Cerebellar cortex (tissue), 1 donor: ENCODE data around the gene GRIK3.
A peak's percentile ranks its signal among the peaks of the same experiment; 100 is the strongest.
"Not testable (repeated sequence)": the region's sequence is repeated elsewhere in the genome, so short reads cannot be mapped to it uniquely, and the experiment has no call there.

Experiments used
- DNase-seq: peaks from one replicate; pipeline ENCODE4 v3.0.0-alpha.2; 2015; ENCODE audit warnings: low spot score

Gene GRIK3

DNA sequence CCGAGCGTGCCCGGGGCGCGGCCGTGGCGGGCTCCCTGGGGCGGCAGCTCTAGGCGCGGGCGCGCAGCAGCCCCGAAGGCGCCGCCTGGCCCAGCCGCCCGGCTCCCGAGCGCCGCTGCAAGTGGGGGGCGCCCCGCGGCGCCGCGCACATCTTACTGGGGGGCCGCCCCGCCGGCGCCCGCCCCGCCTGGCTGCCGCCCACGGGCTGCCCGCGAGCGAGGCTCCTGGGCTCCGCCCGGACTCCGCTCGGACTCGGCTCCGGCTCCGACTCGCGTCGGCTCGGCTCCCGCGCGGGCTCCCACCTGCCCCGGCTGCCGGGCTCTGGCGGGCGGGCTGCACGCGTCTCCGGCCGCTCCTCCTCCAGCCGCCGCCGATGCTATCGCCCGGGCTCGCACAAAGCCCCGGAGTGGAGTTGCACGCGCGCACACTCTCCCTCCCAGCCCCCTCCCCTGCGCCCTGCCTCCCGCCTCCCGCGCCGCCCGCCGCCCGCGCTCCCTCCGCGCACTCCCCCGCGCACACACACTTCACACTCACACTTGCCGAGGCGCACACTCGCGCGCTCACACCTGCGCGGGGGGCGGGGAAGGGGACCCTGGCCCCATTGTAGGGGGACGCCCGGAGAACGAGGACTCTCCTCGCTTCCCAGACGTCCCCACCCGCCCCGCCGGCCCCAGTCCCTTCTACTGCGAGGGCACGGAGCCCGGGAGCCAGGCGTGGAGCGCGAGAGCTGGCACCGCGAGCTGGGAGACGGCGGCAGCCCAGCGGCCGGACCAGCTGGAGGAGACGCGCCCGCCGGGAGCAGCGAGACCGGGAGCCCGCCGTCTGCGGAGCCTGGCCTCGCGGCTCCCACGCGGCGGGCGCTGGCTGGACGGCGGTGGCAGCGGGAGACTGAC is at the start of gene GRIK3:
Gene GRIK3 (minus strand): TSS at position 395 of the 893 bp plus-strand sequence. CDS start 407 bp downstream, outside the sequence.
- no peak for DNase-seq

GRCh38 chr1:37084013-37084412 is 49.7 kb upstream of the GRIK3 start:
- no peak for DNase-seq

- no peak for DNase-seq
Measured at GRCh38 chr1:37083603-37084002, 49.3 kb upstream of the GRIK3 start.

DNA sequence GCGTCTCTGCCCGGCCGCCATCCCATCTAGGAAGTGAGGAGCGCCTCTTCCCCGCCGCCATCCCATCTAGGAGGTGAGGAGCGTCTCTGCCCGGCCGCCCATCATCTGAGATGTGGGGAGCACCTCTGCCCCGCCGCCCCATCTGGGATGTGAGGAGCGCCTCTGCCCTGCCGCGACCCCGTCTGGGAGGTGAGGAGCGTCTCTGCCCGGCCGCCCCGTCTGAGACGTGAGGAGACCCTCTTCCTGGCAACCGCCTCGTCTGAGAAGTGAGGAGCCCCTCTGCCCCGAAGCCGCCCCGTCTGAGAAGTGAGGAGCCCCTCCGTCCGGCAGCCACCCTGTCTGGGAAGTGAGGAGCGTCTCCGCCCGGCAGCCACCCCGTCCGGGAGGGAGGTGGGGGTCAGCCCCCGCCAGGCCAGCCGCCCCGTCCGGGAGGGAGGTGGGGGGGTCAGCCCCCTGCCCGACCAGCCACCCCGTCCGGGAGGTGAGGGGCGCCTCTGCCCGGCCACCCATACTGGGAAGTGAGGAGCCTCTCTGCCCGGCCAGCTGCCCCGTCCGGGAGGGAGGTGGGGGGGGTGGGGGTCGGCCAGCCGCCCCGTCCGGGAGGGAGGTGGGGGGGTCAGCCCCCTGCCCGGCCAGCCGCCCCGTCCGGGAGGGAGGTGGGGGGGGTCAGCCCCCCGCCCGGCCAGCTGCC is 46.1 kb upstream of the GRIK3 start:
- not testable (repeated sequence) for DNase-seq

GRCh38 chr1:37078866-37079265 is 44.6 kb upstream of the GRIK3 start:
- DNase-seq = no peak

GRCh38 chr1:37076168-37076567 is 41.9 kb upstream of the GRIK3 start:
- DNase-seq = no peak

DNA sequence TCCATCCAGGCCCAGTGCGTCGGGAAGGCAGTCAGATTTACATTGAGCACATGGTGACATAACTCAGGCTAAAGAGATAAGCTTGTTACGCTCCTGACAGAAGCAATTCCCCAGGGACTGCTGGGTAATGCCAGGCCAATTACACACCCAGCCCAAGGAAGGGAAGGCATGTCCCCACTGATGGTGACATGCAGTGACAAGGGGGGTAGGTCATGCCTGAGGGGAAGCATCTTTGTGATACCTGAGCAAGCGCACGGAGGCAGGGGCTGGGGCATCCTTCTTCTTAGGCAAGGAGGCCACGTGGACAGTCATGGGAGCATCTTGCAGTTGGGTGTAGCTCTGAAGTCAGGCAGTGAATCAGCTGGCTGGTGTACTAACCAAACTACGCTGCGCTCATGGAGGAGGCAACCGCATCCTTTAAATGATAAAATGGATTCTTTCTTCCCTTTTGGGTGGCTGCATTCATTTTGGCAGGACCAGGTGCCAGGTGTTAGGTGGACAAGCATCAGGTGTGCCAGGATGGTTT is 39.6 kb upstream of the GRIK3 start:
- no peak for DNase-seq

DNA sequence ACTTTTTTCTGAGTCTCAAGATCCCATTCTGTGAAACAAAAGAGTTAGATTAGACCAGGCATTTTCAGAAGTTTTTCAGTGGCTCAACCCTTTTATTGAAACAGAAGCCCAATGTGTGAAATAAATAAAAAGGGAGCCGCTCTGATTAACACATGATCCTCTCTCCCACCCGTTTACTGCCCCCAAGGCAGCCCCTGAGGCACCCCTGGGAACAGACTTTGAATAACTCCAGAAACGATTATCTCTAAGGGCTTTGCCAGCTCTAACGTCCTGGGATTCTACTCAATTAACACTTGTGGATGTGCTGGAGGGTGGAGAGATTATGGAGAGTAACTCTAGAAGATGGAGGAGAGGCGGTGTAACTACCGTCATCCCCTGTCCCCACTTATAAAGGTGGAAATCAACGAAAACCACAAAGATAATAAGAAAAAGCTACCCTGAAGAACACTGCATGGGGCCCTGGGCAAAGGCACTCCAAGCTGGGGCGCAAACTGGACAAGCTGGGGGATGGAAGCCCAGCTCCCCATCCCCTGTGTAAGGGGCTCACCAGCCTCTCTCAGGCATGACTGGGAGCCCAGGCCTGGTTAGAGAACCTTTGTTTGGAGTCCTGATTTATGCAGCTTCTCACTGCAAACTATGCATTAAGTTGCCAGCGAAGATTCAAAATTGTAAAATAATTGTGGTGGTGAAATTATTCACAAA is 39.0 kb upstream of the GRIK3 start:
- DNase-seq = no peak

- DNase-seq = no peak
Measured at GRCh38 chr1:37071829-37072228, 37.5 kb upstream of the GRIK3 start.

- no peak for DNase-seq
Measured at GRCh38 chr1:37070126-37070525, 35.8 kb upstream of the GRIK3 start.

DNA sequence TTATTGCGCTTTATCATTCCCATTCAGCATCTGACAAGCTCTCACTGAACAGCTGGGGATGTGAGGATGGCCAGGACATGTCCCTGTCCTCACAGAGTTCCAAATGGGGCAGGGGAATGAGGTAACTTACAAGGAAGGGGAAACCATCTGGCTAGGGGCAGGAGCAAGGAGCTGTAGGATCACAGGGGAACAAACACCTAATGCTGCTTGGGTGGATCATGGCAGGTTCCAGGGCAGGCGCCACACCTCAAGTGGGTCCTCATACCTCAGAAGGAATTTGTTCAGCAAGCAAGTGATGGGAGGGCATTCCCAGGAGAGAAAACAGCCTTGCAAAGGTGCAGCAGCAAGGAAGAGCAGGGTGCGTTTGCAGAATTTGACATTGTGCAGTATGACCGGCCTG is 35.1 kb upstream of the GRIK3 start:
- DNase-seq = no peak

GRCh38 chr1:37068897-37069296 is 34.6 kb upstream of the GRIK3 start:
- no peak for DNase-seq

DNA sequence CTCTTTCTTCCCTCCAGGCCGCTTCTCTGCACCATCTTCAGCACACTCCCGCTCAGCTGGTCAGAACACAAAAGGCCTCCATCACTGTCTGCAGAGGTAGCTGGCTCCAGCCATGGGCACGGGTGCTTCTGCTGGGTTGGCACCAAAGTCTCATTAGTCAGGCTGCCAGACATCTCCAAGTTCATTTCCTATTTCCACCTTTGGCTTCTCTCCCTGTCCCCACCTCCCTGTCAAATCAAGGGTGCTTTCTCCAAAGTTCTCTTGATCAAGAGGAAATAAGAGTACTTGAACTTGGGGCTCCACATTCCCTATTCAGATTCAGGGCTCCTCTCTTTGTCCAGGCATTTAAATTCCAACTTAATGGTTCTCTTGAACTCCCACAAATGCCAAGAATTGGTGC is 33.9 kb upstream of the GRIK3 start:
- DNase-seq = no peak

GRCh38 chr1:37064039-37064438 is 29.7 kb upstream of the GRIK3 start:
- no peak for DNase-seq

DNA sequence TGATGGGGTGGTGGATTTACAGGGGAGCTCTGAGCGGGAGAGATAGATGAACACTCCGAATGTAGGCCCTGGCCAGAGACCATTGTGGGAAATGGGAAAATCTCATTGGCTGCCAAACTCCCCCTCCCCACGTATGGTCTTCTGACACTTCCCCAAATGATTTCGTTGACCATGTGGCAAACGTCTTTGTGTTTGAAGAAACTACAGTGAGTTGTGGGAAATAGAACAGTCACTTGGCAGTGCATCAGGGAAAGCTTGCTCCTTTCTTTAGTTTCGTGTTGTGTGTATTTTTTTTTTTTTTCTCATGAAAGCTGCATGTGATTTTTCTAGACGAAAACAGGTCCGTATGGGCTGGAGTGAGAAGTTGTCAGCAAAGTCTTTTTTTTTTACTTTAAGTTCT is 25.0 kb upstream of the GRIK3 start:
- no peak for DNase-seq

- no peak for DNase-seq
Measured at GRCh38 chr1:37058424-37058988, 24.2 kb upstream of the GRIK3 start.

- peak; percentile 46 for DNase-seq
Measured at GRCh38 chr1:37056325-37056724, 22.0 kb upstream of the GRIK3 start.

GRCh38 chr1:37055631-37056030 is 21.3 kb upstream of the GRIK3 start:
- DNase-seq = no peak

- DNase-seq = no peak
Measured at GRCh38 chr1:37053173-37053572, 18.9 kb upstream of the GRIK3 start.

DNA sequence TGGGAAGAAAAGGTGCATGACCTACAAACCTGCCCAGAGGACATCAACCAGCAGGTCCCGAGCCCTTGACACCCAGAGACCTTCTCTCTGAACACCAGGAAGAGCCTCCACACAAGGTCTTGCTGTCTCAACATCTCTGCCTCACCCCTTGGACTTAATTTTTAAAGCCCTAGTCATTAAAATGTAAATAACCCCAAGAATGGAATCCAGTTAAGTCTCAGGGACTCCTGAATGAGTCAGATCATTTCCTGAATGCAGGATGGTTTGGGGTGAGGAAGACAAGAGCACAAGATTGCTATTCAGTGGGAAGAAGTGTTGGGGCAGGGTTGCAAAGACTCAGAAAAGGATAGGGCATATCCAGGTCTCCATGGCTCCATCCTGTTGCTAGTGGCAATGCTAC is 17.8 kb upstream of the GRIK3 start:
- no peak for DNase-seq

DNA sequence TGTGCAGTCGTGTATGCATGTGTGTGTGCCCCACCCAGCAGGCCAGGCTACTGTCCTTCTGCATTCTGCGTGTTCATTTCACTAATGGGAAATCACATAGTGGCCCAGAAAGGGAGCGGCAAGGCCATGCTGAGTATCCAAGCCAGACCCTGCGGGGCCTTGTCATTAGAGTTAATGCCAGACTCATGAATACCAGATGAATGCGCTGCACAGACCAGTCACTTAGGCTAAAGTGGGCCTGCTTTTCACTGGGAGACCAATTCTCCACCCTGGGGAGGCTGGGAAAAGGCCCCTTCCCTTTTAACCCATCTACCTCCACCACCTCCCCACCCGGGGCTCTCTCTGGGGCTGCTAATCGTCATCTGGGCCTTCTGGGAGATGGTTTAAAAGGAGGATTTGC is 17.0 kb upstream of the GRIK3 start:
- DNase-seq = no peak

- peak; percentile 38 for DNase-seq
Measured at GRCh38 chr1:37047542-37047941, 13.2 kb upstream of the GRIK3 start.
